SK-N-SH (cell line): Measurements from ENCODE around the gene UFSP2. TPM values are rescaled to one million over a fixed set of nuclear protein-coding genes. Genes with fewer than 3 reads are reported as not detected.

Experiments
- CTCF ChIA-PET: fragments of 300-600, 350-600 bp; formaldehyde crosslinking; extraction: SDS; loops from one replicate; lab custom pipeline; 2021; lab: Yijun Ruan, JAX
- POLR2A ChIA-PET: fragments of 350-600 bp; sonication (Branson Sonifier 250); formaldehyde crosslinking; extraction: SDS; loops from one replicate; lab custom pipeline; 2020; ENCODE audit warnings: antibody characterized with exemption, inconsistent platforms; lab: Yijun Ruan, JAX
- DNase-seq: peaks from one replicate; pipeline ENCODE4 v3.0.0; 2012
- H2AFZ ChIP-seq: fragments of 200-600 bp; sonication (generic); 2 replicates; pipeline ENCODE4 v1.8.1; 2016; ENCODE audit warnings: antibody characterized with exemption, mild to moderate bottlenecking, low read depth
- H3F3A ChIP-seq: fragments of 200-600 bp; sonication (generic); replicated peaks from 2 replicates; pipeline ENCODE3; 2016; ENCODE audit warnings: antibody characterized with exemption, mild to moderate bottlenecking; ENCODE audit not compliant: insufficient read depth
- H3K27ac ChIP-seq, 2 experiments: fragments of 200-500 bp in 1 of 2; fragments of 200-600 bp in 1 of 2; sonication (Bioruptor generic) in 1 of 2; sonication (generic), shearing (Covaris generic) in 1 of 2; 2 replicates each; pipeline versions ENCODE4 v1.5.1 to v1.6.1; 2014 to 2016; ENCODE audit warnings: low read depth in 2 of 2, inconsistent platforms in 1 of 2, low read length in 1 of 2, mild to moderate bottlenecking in 1 of 2, mixed read lengths in 1 of 2
- H3K27me3 ChIP-seq: fragments of 200-600 bp; sonication (generic), shearing (Covaris generic); 2 replicates; pipeline ENCODE4 v1.6.1; 2016; ENCODE audit warnings: mixed run types; ENCODE audit not compliant: insufficient read depth
- H3K36me3 ChIP-seq, 2 experiments: fragments of 200-500 bp in 1 of 2; fragments of 200-600 bp in 1 of 2; sonication (Bioruptor generic) in 1 of 2; sonication (generic) in 1 of 2; replicated peaks in 1 of 2; 2 replicates each; pipeline versions ENCODE3 to v1.5.1; 2014 to 2016; ENCODE audit warnings: low read length in 1 of 2, mild to moderate bottlenecking in 1 of 2; ENCODE audit not compliant: insufficient read depth in 2 of 2, control insufficient read depth in 1 of 2
- H3K4me1 ChIP-seq, 2 experiments: fragments of 200-500 bp in 1 of 2; fragments of 200-600 bp in 1 of 2; sonication (Bioruptor generic) in 1 of 2; sonication (generic), shearing (Covaris generic) in 1 of 2; 2 replicates each; pipeline versions ENCODE4 v1.5.1 to v1.6.1; 2014 to 2016; ENCODE audit warnings: low read depth in 1 of 2, low read length in 1 of 2, mixed run types in 1 of 2; ENCODE audit not compliant: insufficient read depth in 2 of 2, control insufficient read depth in 1 of 2
- H3K4me2 ChIP-seq: fragments of 200-600 bp; sonication (generic), shearing (Covaris generic); 2 replicates; pipeline ENCODE4 v1.6.1; 2017; ENCODE audit warnings: mixed run types
- H3K4me3 ChIP-seq, 2 experiments: fragments of 200-500 bp in 1 of 2; fragments of 200-600 bp in 1 of 2; sonication (Bioruptor generic) in 1 of 2; sonication (generic), shearing (Covaris generic) in 1 of 2; 2 replicates each; pipeline versions ENCODE4 v1.5.1 to v1.8.1; 2014 to 2016; ENCODE audit warnings: low read depth in 2 of 2, inconsistent platforms in 1 of 2, low read length in 1 of 2, mild to moderate bottlenecking in 1 of 2, mixed read lengths in 1 of 2, moderate library complexity in 1 of 2
- H3K79me2 ChIP-seq: fragments of 200-600 bp; sonication (generic); 2 replicates; pipeline ENCODE4 v1.8.1; 2017; ENCODE audit warnings: mild to moderate bottlenecking; ENCODE audit not compliant: insufficient read depth
- H3K9ac ChIP-seq: fragments of 200-600 bp; sonication (generic); 2 replicates; pipeline ENCODE4 v1.6.1; 2017; ENCODE audit warnings: mixed run types
- H3K9me2 ChIP-seq: fragments of 200-600 bp; sonication (generic); 2 replicates; pipeline ENCODE4 v1.6.1; 2017; ENCODE audit warnings: mixed run types
- H3K9me3 ChIP-seq: fragments of 200-600 bp; sonication (generic); 2 replicates; pipeline ENCODE4 v1.6.1; 2017; ENCODE audit warnings: mixed run types, mild to moderate bottlenecking, moderate library complexity
- H4K20me1 ChIP-seq: fragments of 200-600 bp; sonication (generic); 2 replicates; pipeline ENCODE4 v1.6.1; 2017; ENCODE audit warnings: mild to moderate bottlenecking, mixed run types; ENCODE audit not compliant: insufficient read depth
- CHD2 ChIP-seq: fragments of 150-350 bp; IDR thresholded peaks from 2 replicates; pipeline ENCODE4 v1.6.1; 2018; ENCODE audit warnings: low read length; ENCODE audit not compliant: partially characterized antibody
- EP300 ChIP-seq, 2 experiments: IDR thresholded peaks; 2 replicates each; pipeline versions ENCODE4 v1.4.0 to v1.6.1; 2012; ENCODE audit warnings: borderline replicate concordance in 1 of 2, low read depth in 1 of 2, low read length in 1 of 2
- FOSL2 ChIP-seq: IDR thresholded peaks from 2 replicates; pipeline ENCODE4 v1.4.0; 2012; ENCODE audit warnings: low read depth, mild to moderate bottlenecking, moderate library complexity, borderline replicate concordance
- FOXJ3 ChIP-seq: sonication (generic); formaldehyde crosslinking; IDR thresholded peaks from 2 replicates; pipeline ENCODE4 v1.5.1; 2020; ENCODE audit warnings: mild to moderate bottlenecking, missing genetic modification reagents
- FOXM1 ChIP-seq: IDR thresholded peaks from 2 replicates; pipeline ENCODE4 v1.4.0; 2012; ENCODE audit warnings: low read depth, mild to moderate bottlenecking
- GATA2 ChIP-seq: sonication (generic); formaldehyde crosslinking; IDR thresholded peaks from 2 replicates; pipeline ENCODE4 v1.5.0; 2020; ENCODE audit warnings: mild to moderate bottlenecking, missing genetic modification reagents
- IRF3 ChIP-seq: fragments of 150-350 bp; IDR thresholded peaks from 2 replicates; pipeline ENCODE4 v1.6.1; 2016; ENCODE audit warnings: mild to moderate bottlenecking, low read depth, low read length
- MAX ChIP-seq: IDR thresholded peaks from 2 replicates; pipeline ENCODE4 v1.4.0; 2012; ENCODE audit warnings: low read depth
- MEF2A ChIP-seq: IDR thresholded peaks from 2 replicates; pipeline ENCODE4 v1.4.0; 2012; ENCODE audit warnings: low read depth, borderline replicate concordance
- MXI1 ChIP-seq: IDR thresholded peaks from 2 replicates; pipeline ENCODE4 v1.6.1; 2012; ENCODE audit warnings: mild to moderate bottlenecking, low read depth, low read length, improper control_type of control experiment
- NRF1 ChIP-seq: IDR thresholded peaks from 2 replicates; pipeline ENCODE4 v1.6.1; 2012; ENCODE audit warnings: low read depth, mild to moderate bottlenecking, low read length
- POLR2AphosphoS5 ChIP-seq: IDR thresholded peaks from 2 replicates; pipeline ENCODE4 v1.6.1; 2012; ENCODE audit warnings: low read depth, low read length
- RAD21 ChIP-seq: IDR thresholded peaks from 2 replicates; pipeline ENCODE4 v1.6.1; 2012; ENCODE audit warnings: mild to moderate bottlenecking, low read length
- RCOR1 ChIP-seq: fragments of 150-350 bp; IDR thresholded peaks from 2 replicates; pipeline ENCODE4 v1.6.1; 2017; ENCODE audit warnings: antibody characterized with exemption, low read length
- REST ChIP-seq: IDR thresholded peaks from 2 replicates; pipeline ENCODE4 v1.6.1; 2012; ENCODE audit warnings: mild to moderate bottlenecking, low read depth, low read length, moderate library complexity
- RFX5 ChIP-seq: IDR thresholded peaks from 2 replicates; pipeline ENCODE4 v1.6.1; 2012; ENCODE audit warnings: mild to moderate bottlenecking, improper control_type of control experiment, low read length
- RXRA ChIP-seq: IDR thresholded peaks from 2 replicates; pipeline ENCODE4 v1.4.0; 2012; ENCODE audit warnings: low read depth, mild to moderate bottlenecking, borderline replicate concordance
- SIN3A ChIP-seq: IDR thresholded peaks from 2 replicates; pipeline ENCODE4 v1.6.1; 2012; ENCODE audit warnings: low read depth, mild to moderate bottlenecking, low read length, moderate library complexity, borderline replicate concordance
- USF1 ChIP-seq: IDR thresholded peaks from 2 replicates; pipeline ENCODE4 v1.4.0; 2012; ENCODE audit warnings: low read depth, borderline replicate concordance
- USF2 ChIP-seq: fragments of 150-350 bp; IDR thresholded peaks from 2 replicates; pipeline ENCODE4 v1.6.1; 2017; ENCODE audit warnings: antibody characterized with exemption, low read length, low read depth, borderline replicate concordance
- WGBS: methylation state at CpG from one replicate; pipeline ENCODE4 v1.1.6; 2017; ENCODE audit warnings: low lambda C conversion rate; 5-methylcytosine and 5-hydroxymethylcytosine counted together
- polyA plus RNA-seq, 3 experiments: library from polyadenylated mRNA; depleted of rRNA; stranded (reverse); fragments of >200 nt; gene quantifications; 2 replicates each; pipeline ENCODE4 v1.2.3, GENCODE V29; 2012

Gene UFSP2
- polyA plus RNA-seq, 1 of the 3 experiments (the other 2 are of a cell fraction): 15.5 TPM

- WGBS: 91% methylated on average over 10 of the region's 10 CpGs
- Histone ChIP-seq H3K9me3 (no peaks in the 10 kb centered on the region), H3K9ac (no peak overlapping the region), H3K27me3 (no peaks in the 10 kb centered on the region), H3K27ac (no peak overlapping the region), H3K36me3 (peaks cover 0 to 3% of the 10 kb centered on the region in 2 experiments), H3K9me2 (no peaks in the 10 kb centered on the region), H3F3A (no peaks in the 10 kb centered on the region), H3K79me2 (no peaks in the 10 kb centered on the region), H2AFZ (no peak overlapping the region), H3K4me1 (peaks cover 3 to 7% of the 10 kb centered on the region in 2 experiments; a peak in 1 of 4 replicates), H3K4me3 (no peak overlapping the region), H3K4me2 (no peak overlapping the region), H4K20me1 (no peaks in the 10 kb centered on the region)
- TF ChIP-seq FOXM1: no peak
- no peak for TF ChIP-seq GATA2 (CRISPR knock-in tag)
- TF ChIP-seq RCOR1: no peak
- no peak for TF ChIP-seq SIN3A
- no peak for TF ChIP-seq EP300 (IDR thresholded peaks at IDR 0.05; ENCODE audit: borderline replicate concordance in 1 of 2, low read depth in 1 of 2, low read length in 1 of 2)
- TF ChIP-seq FOXJ3 (CRISPR knock-in tag): no peak
- no peak for TF ChIP-seq USF2
- TF ChIP-seq CHD2: no peak
- no peak for TF ChIP-seq USF1
- no peak for TF ChIP-seq POLR2AphosphoS5
- no peak for TF ChIP-seq MAX
- CTCF ChIA-PET: no interaction called here
- DNase-seq: no peak
- POLR2A ChIA-PET: no interaction called here
Measured at GRCh38 chr4:185384930-185385331, 40.8 kb downstream of the UFSP2 start.

- ChIA-PET CTCF (no interaction called here), POLR2A (no interaction called here)
- Histone ChIP-seq H3K36me3 (peaks cover 0 to 6% of the 10 kb centered on the region in 2 experiments), H3K27ac (no peak overlapping the region), H3K9me3 (no peaks in the 10 kb centered on the region), H4K20me1 (no peaks in the 10 kb centered on the region), H3K4me1 (peaks cover 3 to 7% of the 10 kb centered on the region in 2 experiments; a peak in 1 of 4 replicates), H3K4me3 (no peak overlapping the region), H3K27me3 (no peaks in the 10 kb centered on the region), H2AFZ (no peak overlapping the region), H3K9me2 (no peaks in the 10 kb centered on the region), H3K79me2 (no peaks in the 10 kb centered on the region), H3K4me2 (no peak overlapping the region), H3F3A (no peaks in the 10 kb centered on the region), H3K9ac (no peak overlapping the region)
- 86% methylated on average over 2 of the region's 2 CpGs for WGBS
- DNase-seq: no peak
- TF ChIP-seq RXRA: no peak
- no peak for TF ChIP-seq IRF3
- no peak for TF ChIP-seq RFX5
- TF ChIP-seq USF1: no peak
- TF ChIP-seq CHD2: no peak
- no peak for TF ChIP-seq NRF1
- no peak for TF ChIP-seq FOSL2
- no peak for TF ChIP-seq EP300 (IDR thresholded peaks at IDR 0.05; ENCODE audit: borderline replicate concordance in 1 of 2, low read depth in 1 of 2, low read length in 1 of 2)
- no peak for TF ChIP-seq MXI1
- no peak for TF ChIP-seq POLR2AphosphoS5
- TF ChIP-seq REST: no peak
- no peak for TF ChIP-seq RAD21
- TF ChIP-seq MEF2A: no peak
Measured at GRCh38 chr4:185384061-185384460, 41.7 kb downstream of the UFSP2 start.
